ENCODE measurements around the gene SOWAHC.

Gene SOWAHC

GRCh38 chr2:109645412-109646184, 31.4 kb downstream of the SOWAHC start:
- Mint-ChIP-seq H3K4me3 (no peak overlapping the region), H3K36me3 (ENCODE audit: insufficient read depth) (no peaks in the 10 kb centered on the region), H3K4me1 (ENCODE audit: low read depth in 2 of 2) (peaks cover 0 to 2% of the 10 kb centered on the region in 2 donors), H3K9me3 (no peaks in the 10 kb centered on the region), H3K27me3 (peaks cover 14 to 30% of the 10 kb centered on the region in 2 donors), H3K27ac (no peak overlapping the region)
- DNase-seq (no peak), ATAC-seq (replicated peaks) (no peak)

GRCh38 chr2:109646961-109647360, 32.8 kb downstream of the SOWAHC start:
- DNase-seq (no peak), ATAC-seq (replicated peaks) (no peak)
- Mint-ChIP-seq H3K9me3 (no peaks in the 10 kb centered on the region), H3K4me3 (no peak overlapping the region), H3K27ac (no peak overlapping the region), H3K27me3 (peaks cover 24 to 42% of the 10 kb centered on the region in 2 donors), H3K36me3 (ENCODE audit: insufficient read depth) (no peaks in the 10 kb centered on the region), H3K4me1 (ENCODE audit: low read depth in 2 of 2) (peaks cover 0 to 2% of the 10 kb centered on the region in 2 donors)

GRCh38 chr2:109647636-109648035, 33.5 kb downstream of the SOWAHC start:
- Mint-ChIP-seq H3K4me1 (ENCODE audit: low read depth in 2 of 2) (peaks cover 0 to 2% of the 10 kb centered on the region in 2 donors), H3K9me3 (no peaks in the 10 kb centered on the region), H3K36me3 (ENCODE audit: insufficient read depth) (no peaks in the 10 kb centered on the region), H3K27ac (no peak overlapping the region), H3K4me3 (no peak overlapping the region), H3K27me3 (peaks cover 24 to 44% of the 10 kb centered on the region in 2 donors)
- DNase-seq (no peak), ATAC-seq (replicated peaks) (no peak)

- DNase-seq (no peak), ATAC-seq (replicated peaks) (no peak)
- no peak overlapping the region for H3K27ac Mint-ChIP-seq
- H3K36me3 Mint-ChIP-seq (ENCODE audit: insufficient read depth): no peaks in the 10 kb centered on the region
- H3K9me3 Mint-ChIP-seq: no peaks in the 10 kb centered on the region
- peaks cover 0 to 2% of the 10 kb centered on the region in 2 donors for H3K4me1 Mint-ChIP-seq (ENCODE audit: low read depth in 2 of 2)
- H3K27me3 Mint-ChIP-seq: peaks cover 24 to 48% of the 10 kb centered on the region in 2 donors
- no peak overlapping the region for H3K4me3 Mint-ChIP-seq
Observed at GRCh38 chr2:109648041-109648527, 33.9 kb downstream of the SOWAHC start.

- Mint-ChIP-seq H3K27me3 (peaks cover 27 to 58% of the 10 kb centered on the region in 2 donors), H3K4me3 (no peak overlapping the region), H3K4me1 (ENCODE audit: low read depth in 2 of 2) (no peaks in the 10 kb centered on the region), H3K36me3 (ENCODE audit: insufficient read depth) (no peaks in the 10 kb centered on the region), H3K27ac (no peak overlapping the region), H3K9me3 (no peaks in the 10 kb centered on the region)
- DNase-seq (no peak), ATAC-seq (replicated peaks) (no peak)
Observed at GRCh38 chr2:109649736-109650695, 35.9 kb downstream of the SOWAHC start.

- DNase-seq (no peak), ATAC-seq (replicated peaks) (no peak)
- H3K36me3 Mint-ChIP-seq (ENCODE audit: insufficient read depth): no peaks in the 10 kb centered on the region
- H3K4me1 Mint-ChIP-seq (ENCODE audit: low read depth in 2 of 2): no peaks in the 10 kb centered on the region
- H3K4me3 Mint-ChIP-seq: no peak overlapping the region
- H3K27ac Mint-ChIP-seq: no peak overlapping the region
- H3K9me3 Mint-ChIP-seq: no peaks in the 10 kb centered on the region
- H3K27me3 Mint-ChIP-seq: peaks cover 35 to 58% of the 10 kb centered on the region in 2 donors
Observed at GRCh38 chr2:109654326-109655050, 40.3 kb downstream of the SOWAHC start.

GRCh38 chr2:109655287-109655686, 41.1 kb downstream of the SOWAHC start:
- Mint-ChIP-seq H3K4me1 (ENCODE audit: low read depth in 2 of 2) (no peaks in the 10 kb centered on the region), H3K27me3 (peaks cover 27 to 52% of the 10 kb centered on the region in 2 donors), H3K4me3 (no peak overlapping the region), H3K9me3 (no peaks in the 10 kb centered on the region), H3K27ac (no peak overlapping the region), H3K36me3 (ENCODE audit: insufficient read depth) (no peaks in the 10 kb centered on the region)
- DNase-seq (no peak), ATAC-seq (replicated peaks) (no peak)

- Mint-ChIP-seq H3K4me3 (no peak overlapping the region), H3K4me1 (ENCODE audit: low read depth in 2 of 2) (no peaks in the 10 kb centered on the region), H3K27ac (no peak overlapping the region), H3K36me3 (ENCODE audit: insufficient read depth) (no peaks in the 10 kb centered on the region), H3K27me3 (peaks cover 23 to 52% of the 10 kb centered on the region in 2 donors), H3K9me3 (no peaks in the 10 kb centered on the region)
- DNase-seq (no peak), ATAC-seq (replicated peaks) (no peak)
Observed at GRCh38 chr2:109659396-109660045, 45.4 kb downstream of the SOWAHC start.

- Mint-ChIP-seq H3K27me3 (peaks cover 23 to 45% of the 10 kb centered on the region in 2 donors), H3K4me1 (ENCODE audit: low read depth in 2 of 2) (no peaks in the 10 kb centered on the region)
- DNase-seq: no peak
Observed at GRCh38 chr2:109660046-109660860, 46.1 kb downstream of the SOWAHC start.

GRCh38 chr2:109662889-109663288, 48.7 kb downstream of the SOWAHC start:
- no peak overlapping the region for H3K27ac Mint-ChIP-seq
- H3K4me3 Mint-ChIP-seq: no peak overlapping the region
- ATAC-seq (replicated peaks) (no peak), DNase-seq (no peak)
- no peaks in the 10 kb centered on the region for H3K36me3 Mint-ChIP-seq (ENCODE audit: insufficient read depth)
- H3K27me3 Mint-ChIP-seq: peaks cover 23 to 46% of the 10 kb centered on the region in 2 donors
- no peaks in the 10 kb centered on the region for H3K9me3 Mint-ChIP-seq
- H3K4me1 Mint-ChIP-seq (ENCODE audit: low read depth in 2 of 2): no peaks in the 10 kb centered on the region

More at GRCh38 chr2:109660046-109660860, 46.1 kb downstream of the SOWAHC start:
- H3K9me3 Mint-ChIP-seq: no peaks in the 10 kb centered on the region
- no peaks in the 10 kb centered on the region for H3K36me3 Mint-ChIP-seq (ENCODE audit: insufficient read depth)
- no peak overlapping the region for H3K4me3 Mint-ChIP-seq
- no peak for ATAC-seq (replicated peaks)
- H3K27ac Mint-ChIP-seq: no peak overlapping the region

- H3K4me1 Mint-ChIP-seq (ENCODE audit: low read depth in 2 of 2): no peaks in the 10 kb centered on the region
- DNase-seq (no peak), ATAC-seq (replicated peaks) (no peak)
- no peak overlapping the region for H3K27ac Mint-ChIP-seq
- H3K4me3 Mint-ChIP-seq: no peak overlapping the region
- H3K36me3 Mint-ChIP-seq (ENCODE audit: insufficient read depth): no peaks in the 10 kb centered on the region
- H3K9me3 Mint-ChIP-seq: no peaks in the 10 kb centered on the region
- peaks cover 29 to 46% of the 10 kb centered on the region in 2 donors for H3K27me3 Mint-ChIP-seq
Observed at GRCh38 chr2:109663721-109664120, 49.6 kb downstream of the SOWAHC start.

GRCh38 chr2:109666466-109666865, 52.3 kb downstream of the SOWAHC start:
- Mint-ChIP-seq H3K27ac (no peak overlapping the region), H3K4me3 (no peak overlapping the region), H3K4me1 (ENCODE audit: low read depth in 2 of 2) (no peaks in the 10 kb centered on the region)

More at GRCh38 chr2:109666466-109666865, 52.3 kb downstream of the SOWAHC start:
- no peaks in the 10 kb centered on the region for H3K36me3 Mint-ChIP-seq (ENCODE audit: insufficient read depth)
- H3K27me3 Mint-ChIP-seq: peaks cover 37 to 57% of the 10 kb centered on the region in 2 donors
- ATAC-seq (replicated peaks): no peak
- no peak for DNase-seq
- no peaks in the 10 kb centered on the region for H3K9me3 Mint-ChIP-seq

Data from effector memory CD8-positive, alpha-beta T cell (primary cell).